ENCODE measurements around the gene KRT78. TPM values are rescaled to one million over a fixed set of nuclear protein-coding genes. Genes with fewer than 3 reads are reported as not detected.

The KRT78 gene
- total RNA-seq, result not detected
- not detected for total RNA-seq (2013)

GRCh38 chr12:52848661-52849255 lies at the start of gene KRT78:
Gene KRT78, minus strand, starts transcription at chr12:52848994. Its CDS starts 64 bp downstream, at chr12:52848930.
- peaks cover 8 to 23% of the 10 kb centered on the region in 2 donors for H3K27me3 Mint-ChIP-seq (ENCODE audit: low read depth in 2 of 2)
- no peak within 1 kb of the TSS for H3K4me3 Mint-ChIP-seq
- WGBS (ENCODE audit: insufficient coverage), result 90% methylated on average over 16 of the region's 16 CpGs

GRCh38 chr12:52896190-52897100 lies 47.7 kb upstream of the KRT78 start:
- no peaks in the 10 kb centered on the region for H3K36me3 ChIP-seq (ENCODE audit: control insufficient read depth, insufficient read depth, low read length)
- H3K4me3 ChIP-seq (ENCODE audit: low read length), result no peak overlapping the region
- peaks cover 0 to 13% of the 10 kb centered on the region in 2 donors for H3K27me3 Mint-ChIP-seq (ENCODE audit: low read depth in 2 of 2)
- 82% methylated on average over 2 of the region's 3 CpGs for WGBS (ENCODE audit: insufficient coverage)
- no peak for DNase-seq
- TF ChIP-seq CTCF (IDR thresholded peaks at IDR 0.05), result no peak
- H3K9me3 ChIP-seq (ENCODE audit: control insufficient read depth, insufficient read depth, low read length), result no peaks in the 10 kb centered on the region
- peak in 1 of 3 donors; percentile 12 for ATAC-seq
- no peaks in the 10 kb centered on the region for H3K4me1 Mint-ChIP-seq
- no peak overlapping the region for H3K27ac Mint-ChIP-seq
- H3K36me3 Mint-ChIP-seq, result no peaks in the 10 kb centered on the region
- peaks cover 0 to 2% of the 10 kb centered on the region in 2 donors for H3K9me3 Mint-ChIP-seq
- peaks cover 5% of the 10 kb centered on the region for H3K27me3 ChIP-seq (ENCODE audit: control insufficient read depth, insufficient read depth, low read length)
- no peak overlapping the region for H3K4me3 Mint-ChIP-seq
- H3K27ac ChIP-seq (ENCODE audit: low read length), result no peak overlapping the region
- intact Hi-C loops (cut with micrococcal nuclease), result no loop called here
- no peaks in the 10 kb centered on the region for H3K4me1 ChIP-seq (ENCODE audit: control insufficient read depth, insufficient read depth, low read length)

More at GRCh38 chr12:52848661-52849255, at the start of gene KRT78:
- H3K27me3 ChIP-seq (ENCODE audit: control insufficient read depth, insufficient read depth, low read length), result no peaks in the 10 kb centered on the region
- no peaks in the 10 kb centered on the region for H3K4me1 Mint-ChIP-seq
- H3K27ac Mint-ChIP-seq, result no peak within 1 kb of the TSS
- H3K9me3 Mint-ChIP-seq, result no peaks in the 10 kb centered on the region
- ATAC-seq (no peak), DNase-seq (no peak)
- no peak within 1 kb of the TSS for H3K27ac ChIP-seq (ENCODE audit: low read length)
- no peak within 1 kb of the TSS for H3K4me3 ChIP-seq (ENCODE audit: low read length)
- intact Hi-C loops (cut with micrococcal nuclease), result no loop called here
- H3K36me3 ChIP-seq (ENCODE audit: control insufficient read depth, insufficient read depth, low read length), result no peaks in the 10 kb centered on the region
- no peaks in the 10 kb centered on the region for H3K4me1 ChIP-seq (ENCODE audit: control insufficient read depth, insufficient read depth, low read length)
- no peak for TF ChIP-seq CTCF (IDR thresholded peaks at IDR 0.05)
- no peaks in the 10 kb centered on the region for H3K9me3 ChIP-seq (ENCODE audit: control insufficient read depth, insufficient read depth, low read length)
- H3K36me3 Mint-ChIP-seq, result no peaks in the 10 kb centered on the region

GRCh38 chr12:52895726-52896189 lies 47.0 kb upstream of the KRT78 start:
- Mint-ChIP-seq H3K27ac (no peak overlapping the region), H3K36me3 (no peaks in the 10 kb centered on the region), H3K27me3 (ENCODE audit: low read depth in 2 of 2) (peaks cover 0 to 10% of the 10 kb centered on the region in 2 donors), H3K4me3 (no peak overlapping the region), H3K9me3 (peaks cover 0 to 2% of the 10 kb centered on the region in 2 donors), H3K4me1 (no peaks in the 10 kb centered on the region)
- no peak overlapping the region for H3K4me3 ChIP-seq (ENCODE audit: low read length)
- ATAC-seq (peak in 1 of 3 donors; percentile 28), DNase-seq (no peak)
- no peaks in the 10 kb centered on the region for H3K36me3 ChIP-seq (ENCODE audit: control insufficient read depth, insufficient read depth, low read length)
- H3K27ac ChIP-seq (ENCODE audit: low read length), result no peak overlapping the region
- H3K9me3 ChIP-seq (ENCODE audit: control insufficient read depth, insufficient read depth, low read length), result no peaks in the 10 kb centered on the region
- H3K4me1 ChIP-seq (ENCODE audit: control insufficient read depth, insufficient read depth, low read length), result no peaks in the 10 kb centered on the region
- intact Hi-C loops (cut with micrococcal nuclease), result no loop called here
- H3K27me3 ChIP-seq (ENCODE audit: control insufficient read depth, insufficient read depth, low read length), result peaks cover 5% of the 10 kb centered on the region
- 53% methylated on average over 2 of the region's 2 CpGs for WGBS (ENCODE audit: insufficient coverage)
- TF ChIP-seq CTCF (IDR thresholded peaks at IDR 0.05), result no peak

Data from natural killer cell (primary cell).